ENCODE measurements around the gene HJV. TPM values are rescaled to one million over a fixed set of nuclear protein-coding genes. Genes with fewer than 3 reads are reported as not detected.

The HJV gene
- total RNA-seq, 1 experiment from 2014 or later = not detected

GRCh38 chr1:146019231-146020057 is 2.1 kb downstream of the HJV start:
- no CpG with 5 or more reads among the region's 43 CpGs for WGBS (ENCODE audit: extremely low coverage, insufficient read length, low lambda C conversion rate)
- Histone ChIP-seq H3K79me1 (ENCODE audit: insufficient read depth, low read depth, low read length, poor library complexity, severe bottlenecking) (no peaks in the 10 kb centered on the region), H2AK5ac (ENCODE audit: insufficient read length, low read length) (no peak overlapping the region), H2AFZ (ENCODE audit: low read length) (peak overlapping the region; percentile 15), H4K91ac (ENCODE audit: insufficient read length, low read depth, low read length) (no peak overlapping the region), H2BK5ac (ENCODE audit: insufficient read length, low read length) (no peak overlapping the region), H2BK120ac (ENCODE audit: low read depth, low read length, poor library complexity, severe bottlenecking) (no peak overlapping the region), H3T11ph (ENCODE audit: low read length) (no peak overlapping the region), H3K4me2 (ENCODE audit: insufficient read depth, insufficient read length, low read length) (peak overlapping the region; percentile 55), H3K56ac (ENCODE audit: insufficient read length, low read depth, low read length) (no peak overlapping the region), H3K18ac (ENCODE audit: insufficient read length, low read depth, low read length) (peak overlapping the region; percentile 5), H2BK20ac (ENCODE audit: low read depth, low read length, poor library complexity, severe bottlenecking) (no peak overlapping the region), H4K20me1 (ENCODE audit: control insufficient read depth, insufficient read depth, insufficient read length) (no peaks in the 10 kb centered on the region), H4K8ac (replicated peaks; ENCODE audit: insufficient read length, low read depth, low read length) (no peak overlapping the region), H3K9ac (ENCODE audit: extremely low read depth, insufficient read length, low read length) (no peak overlapping the region), H3K4me1 (ENCODE audit: insufficient read depth, low read length) (peaks cover 9% of the 10 kb centered on the region; the same call in 1 of the 2 replicates), H3K79me2 (ENCODE audit: insufficient read depth, low read length) (no peaks in the 10 kb centered on the region), H2BK12ac (ENCODE audit: insufficient read length, low read depth, low read length) (no peak overlapping the region), H3K23me2 (ENCODE audit: insufficient read length, low read depth, low read length, poor library complexity, severe bottlenecking) (peaks cover 6% of the 10 kb centered on the region), H3K4ac (ENCODE audit: low read depth, low read length) (no peak overlapping the region), H3K14ac (ENCODE audit: insufficient read depth, low read length) (peak overlapping the region; percentile 58; the same call in 1 of the 2 replicates), H3K23ac (ENCODE audit: insufficient read length, low read depth, low read length) (no peak overlapping the region), H3K9me3 (ENCODE audit: control insufficient read depth, low read depth, low read length) (no peaks in the 10 kb centered on the region), H3K27me3 (ENCODE audit: insufficient read depth, low read length) (peaks cover 10% of the 10 kb centered on the region; the same call in 1 of the 2 replicates), H3K27ac (ENCODE audit: insufficient read length, low read depth, low read length) (no peak overlapping the region), H2BK15ac (ENCODE audit: low read depth, low read length) (no peak overlapping the region), H4K5ac (ENCODE audit: insufficient read length, low read depth, low read length) (no peak overlapping the region)
- Mint-ChIP-seq H3K27me3 (ENCODE audit: low read depth) (peaks cover 55% of the 10 kb centered on the region), H3K27ac (no peak overlapping the region; a peak in 1 of 7 replicates), H3K9me3 (no peaks in the 10 kb centered on the region), H3K4me1 (peaks cover 15 to 22% of the 10 kb centered on the region in 2 experiments), H3K36me3 (ENCODE audit: insufficient read depth in 1 of 3, low read depth in 3 of 3) (no peaks in the 10 kb centered on the region), H3K4me3 (peak overlapping the region; percentile 54 to 55; a peak in 4 of 5 replicates)
- peak; percentile 78 for DNase-seq
- TF ChIP-seq CTCF (conservative IDR thresholded peaks at IDR 0.05) = no peak

Data from H9 (cell line).